HepG2 (cell line): Measurements from ENCODE around the gene SPNS3. TPM values are rescaled to one million over a fixed set of nuclear protein-coding genes. Genes with fewer than 3 reads are reported as not detected.

Experiments used
- ATAC-seq: fragments of 200-7000 bp; cut with Tn5 transposase; 3 replicates; pipeline ENCODE4 v1.9.1; 2020; ENCODE audit warnings: mild to moderate bottlenecking, moderate library complexity
- BruUV-seq: library from RNA; stranded (reverse); fragments of 400-500 nt; replicated peaks from 2 replicates; lab custom pipeline; 2021; lab: Mats Ljungman, UMichigan
- CTCF ChIA-PET: fragments of 300-600 bp; formaldehyde crosslinking; extraction: SDS; loops from one replicate; lab custom pipeline; 2021; ENCODE audit warnings: low total read pairs, inconsistent platforms, low intra/inter-chr PET ratio; lab: Yijun Ruan, JAX
- POLR2A ChIA-PET: fragments of 350-600 bp; sonication (Branson Sonifier 250); formaldehyde crosslinking; loops from one replicate; lab custom pipeline; 2020; ENCODE audit warnings: antibody characterized with exemption, inconsistent platforms; lab: Yijun Ruan, JAX
- DNase-seq: peaks from one replicate; pipeline ENCODE4 v3.0.0-alpha.2; 2015; ENCODE audit warnings: low spot score
- FAIRE-seq: peaks from 3 replicates; lab custom pipeline; 2011; peaks lifted over from hg19 to GRCh38; lab: Jason Lieb, UNC
- H2AFZ ChIP-seq: one replicate; pipeline ENCODE4 v1.6.1; 2011; ENCODE audit warnings: low read length, inconsistent platforms
- H3K27ac ChIP-seq: fragments of 300-600 bp; 3 replicates; pipeline ENCODE4 v1.8.0; 2011; ENCODE audit warnings: mixed run types, mild to moderate bottlenecking, mixed read lengths, low read length, inconsistent platforms; ENCODE audit not compliant: insufficient read depth; ENCODE audit errors: extremely low read length
- H3K27me3 ChIP-seq, 2 experiments: fragments of 200-600 bp in 1 of 2; 2 replicates in 1 of 2; 3 replicates in 1 of 2; pipeline versions ENCODE4 v1.6.0 to v1.8.0; 2011; ENCODE audit warnings: low read length in 2 of 2, mild to moderate bottlenecking in 2 of 2, moderate library complexity in 2 of 2, inconsistent platforms in 1 of 2; ENCODE audit not compliant: insufficient read depth in 2 of 2, control insufficient read depth in 1 of 2
- H3K36me3 ChIP-seq, 2 experiments: fragments of 200-600 bp in 1 of 2; replicated peaks in 1 of 2; 2 replicates in 1 of 2; 3 replicates in 1 of 2; pipeline versions ENCODE4 v1.5.1 to v1.8.0; 2011; ENCODE audit warnings: low read length in 2 of 2, inconsistent platforms in 1 of 2; ENCODE audit not compliant: insufficient read depth in 2 of 2, control insufficient read depth in 1 of 2
- H3K4me1 ChIP-seq: 2 replicates; pipeline ENCODE4 v1.5.1; 2012; ENCODE audit warnings: low read length, inconsistent platforms; ENCODE audit not compliant: insufficient read depth
- H3K4me2 ChIP-seq: 2 replicates; pipeline ENCODE4 v1.6.0; 2011; ENCODE audit warnings: low read depth, low read length, inconsistent platforms
- H3K4me3 ChIP-seq, 3 experiments: fragments of 200-600 bp in 1 of 3; sonication (generic), shearing (Covaris generic) in 1 of 3; replicated peaks in 1 of 3; 2 replicates each; pipeline ENCODE4 v1.5.1; 2011 to 2016; ENCODE audit warnings: low read length in 3 of 3, inconsistent platforms in 2 of 3, low read depth in 2 of 3, mild to moderate bottlenecking in 2 of 3, control low read depth in 1 of 3, mixed read lengths in 1 of 3; ENCODE audit not compliant: insufficient read depth in 1 of 3
- H3K79me2 ChIP-seq: one replicate; pipeline ENCODE4 v1.6.1; 2011; ENCODE audit warnings: low read length, inconsistent platforms; ENCODE audit not compliant: insufficient read depth
- H3K9ac ChIP-seq: 2 replicates; pipeline ENCODE4 v1.6.0; 2011; ENCODE audit warnings: mild to moderate bottlenecking, low read depth, low read length, inconsistent platforms; ENCODE audit not compliant: insufficient read depth
- H3K9me3 ChIP-seq: 2 replicates; pipeline ENCODE4 v1.5.1; 2012; ENCODE audit warnings: mild to moderate bottlenecking, low read length
- H4K20me1 ChIP-seq: 2 replicates; pipeline ENCODE4 v1.6.0; 2011; ENCODE audit warnings: inconsistent platforms, mild to moderate bottlenecking, low read length, moderate library complexity; ENCODE audit not compliant: insufficient read depth
- ARID2 ChIP-seq: sonication (generic); formaldehyde crosslinking; IDR thresholded peaks from 2 replicates; pipeline ENCODE4 v1.8.1; 2022; ENCODE audit warnings: mild to moderate bottlenecking, missing genetic modification reagents, borderline replicate concordance
- NR2F1 ChIP-seq, 2 experiments: fragments of 450-650 bp in 1 of 2; formaldehyde crosslinking in 1 of 2; IDR thresholded peaks; 2 replicates each; pipeline versions ENCODE4 v1.5.0 to v1.6.1; 2016 to 2020; ENCODE audit warnings: mild to moderate bottlenecking in 1 of 2, missing compliant biosample characterization in 1 of 2, missing genetic modification reagents in 1 of 2, moderate library complexity in 1 of 2
- PPARG ChIP-seq: conservative IDR thresholded peaks from 2 replicates; pipeline ENCODE4 v1.6.1; 2016; ENCODE audit warnings: missing biosample characterization, missing genetic modification reagents
- REL ChIP-seq: sonication (generic); formaldehyde crosslinking; conservative IDR thresholded peaks from 2 replicates; pipeline ENCODE4 v1.8.0; 2022; ENCODE audit warnings: mild to moderate bottlenecking, missing genetic modification reagents, moderate library complexity
- SALL1 ChIP-seq: sonication (generic); formaldehyde crosslinking; IDR thresholded peaks from 2 replicates; pipeline ENCODE4 v1.8.0; 2022; ENCODE audit warnings: mild to moderate bottlenecking, missing genetic modification reagents
- SKI ChIP-seq: fragments of 450-650 bp; IDR thresholded peaks from one replicate; pipeline ENCODE4 v1.6.1; 2018; ENCODE audit warnings: mild to moderate bottlenecking; ENCODE audit not compliant: partially characterized antibody
- SMARCE1 ChIP-seq: fragments of 450-650 bp; IDR thresholded peaks from 2 replicates; pipeline ENCODE4 v1.6.1; 2017; ENCODE audit warnings: borderline replicate concordance
- TEAD3 ChIP-seq: optimal IDR thresholded peaks from 2 replicates; pipeline ENCODE3; 2016; ENCODE audit warnings: borderline replicate concordance
- ZMAT3 ChIP-seq: sonication (generic); formaldehyde crosslinking; conservative IDR thresholded peaks from 2 replicates; pipeline ENCODE4 v1.7.0; 2021; ENCODE audit warnings: missing genetic modification reagents
- ZNF124 ChIP-seq: sonication (generic); formaldehyde crosslinking; IDR thresholded peaks from 2 replicates; pipeline ENCODE4 v1.4.0; 2020; ENCODE audit warnings: missing genetic modification reagents
- ZNF451 ChIP-seq: sonication (generic); formaldehyde crosslinking; IDR thresholded peaks from 2 replicates; pipeline ENCODE4 v1.5.0; 2020; ENCODE audit warnings: mild to moderate bottlenecking, missing genetic modification reagents
- ZNF552 ChIP-seq: sonication (generic); formaldehyde crosslinking; IDR thresholded peaks from 2 replicates; pipeline ENCODE4 v1.9.0; 2022; ENCODE audit warnings: missing genetic modification reagents, mild to moderate bottlenecking, borderline replicate concordance
- ZNF557 ChIP-seq: sonication (generic); formaldehyde crosslinking; IDR thresholded peaks from 2 replicates; pipeline ENCODE4 v1.4.0; 2020; ENCODE audit warnings: missing genetic modification reagents
- ZNF644 ChIP-seq: IDR thresholded peaks from 2 replicates; pipeline ENCODE4 v1.6.1; 2016; ENCODE audit warnings: low read depth
- ZSCAN20 ChIP-seq: sonication (generic); formaldehyde crosslinking; IDR thresholded peaks from 2 replicates; pipeline ENCODE4 v1.4.0; 2020; ENCODE audit warnings: missing genetic modification reagents, mild to moderate bottlenecking, borderline replicate concordance
- WGBS: methylation state at CpG from one replicate; pipeline ENCODE4 v1.1.6; 2017; ENCODE audit warnings: low lambda C conversion rate; 5-methylcytosine and 5-hydroxymethylcytosine counted together
- in situ Hi-C: cut with HindIII; loops from 2 replicates; pipeline ENCODE4 v1.10.0; 2017; ENCODE audit warnings: low pct_unique_long_range_greater_than_20kb; ENCODE audit not compliant: extremely low pct_ligation_motif_present
- intact Hi-C: fragments of 100-400 bp; cut with micrococcal nuclease; formaldehyde crosslinking; loops from one replicate; pipeline ENCODE4 v1.10.0; 2022; ENCODE audit not compliant: unreplicated experiment
- polyA plus RNA-seq, 8 experiments: library from polyadenylated mRNA; depleted of rRNA in 3 of 8; stranded (reverse) in 7 of 8; unstranded in 1 of 8; fragments of >200 nt; fragmentation: Illumina TruSeq in 4 of 8; extraction: Trizol in 4 of 8; gene quantifications; 2 replicates each; pipeline versions ENCODE4 v1.2.1 to v1.2.3, GENCODE V29; 2011 to 2016; ENCODE audit warnings: low read depth in 4 of 8, missing spikeins in 1 of 8, mixed read lengths in 1 of 8; ENCODE audit not compliant: insufficient read depth in 1 of 8
- total RNA-seq, 5 experiments: library from RNA; depleted of rRNA; stranded (reverse); fragments of >200 nt; fragmentation: Illumina TruSeq; extraction: Trizol; gene quantifications; 2 replicates each; pipeline ENCODE4 v1.2.3, GENCODE V29; 2016; ENCODE audit warnings: low read depth in 1 of 5
- TF ChIP-seq, protein P1 (sequence below): sonication (generic); formaldehyde crosslinking; IDR thresholded peaks from 2 replicates; pipeline ENCODE4 v1.4.0; 2020; ENCODE audit warnings: missing genetic modification reagents

SPNS3 gene
- total and polyA plus RNA-seq, 2 of the 13 experiments (the other 11 are each of a cell fraction or from before 2014, with no cell fraction given), result not detected

DNA sequence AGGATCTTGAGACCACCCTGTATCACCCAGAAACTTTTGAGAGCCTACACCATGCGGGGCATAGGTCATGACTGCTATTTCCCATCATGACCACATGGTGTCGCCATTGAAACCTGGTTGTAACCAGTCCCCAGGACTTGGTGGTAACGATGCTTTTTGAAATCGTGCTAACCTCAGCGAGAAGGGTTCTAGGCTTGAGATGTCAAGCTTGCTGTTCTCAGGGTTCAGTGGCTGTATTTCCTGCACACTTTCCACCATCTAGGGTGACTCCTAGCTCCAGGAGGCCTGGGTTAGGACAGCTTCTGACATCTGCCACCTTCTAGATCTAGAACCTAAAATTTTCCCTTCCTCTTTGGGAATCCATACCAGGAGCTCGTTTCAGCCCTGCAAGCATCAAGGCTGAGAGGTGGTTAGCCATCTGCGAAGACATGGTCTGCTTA, 13.0 kb upstream of the SPNS3 start (continued):
- TF ChIP-seq ZSCAN20 (CRISPR knock-in tag) (no peak), ZNF557 (0 out of 2 replicates have a peak, but pooled peaks have one; percentile 30), SKI (no peak), NR2F1 (CRISPR knock-in tag; IDR thresholded peaks at IDR 0.05) (peak; percentile 40 to 48; a peak in 2 of 4 replicates), ZNF124 (CRISPR knock-in tag) (0 out of 2 replicates have a peak, but pooled peaks have one; percentile 36), TEAD3 (CRISPR knock-in tag) (peak; percentile 10), SALL1 (peak; percentile 35; the same call in 1 of the 2 replicates), PPARG (CRISPR knock-in tag) (peak; percentile 100)

DNA sequence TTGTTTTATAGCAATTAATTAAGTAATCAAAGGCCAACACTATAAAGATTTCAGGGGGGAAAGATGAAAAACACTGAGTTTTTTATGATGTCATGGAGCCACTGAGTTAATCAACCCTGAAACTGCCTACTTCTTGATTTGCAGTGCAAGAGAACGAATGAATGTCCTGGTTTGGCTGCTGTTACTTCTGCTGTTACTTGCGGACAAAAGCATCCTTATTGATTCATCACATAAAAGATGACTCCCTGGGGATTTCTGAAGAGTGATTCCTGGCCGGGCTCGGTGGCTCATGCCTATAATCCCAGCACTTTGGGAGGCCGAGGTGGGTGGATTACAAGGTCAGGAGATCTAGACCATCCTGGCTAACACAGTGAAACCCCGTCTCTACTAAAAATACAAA, 10.9 kb upstream of the SPNS3 start:
- Histone ChIP-seq H2AFZ (no peak overlapping the region), H3K79me2 (no peaks in the 10 kb centered on the region), H4K20me1 (no peaks in the 10 kb centered on the region), H3K4me2 (no peak overlapping the region), H3K9me3 (no peaks in the 10 kb centered on the region), H3K36me3 (no peaks in the 10 kb centered on the region), H3K4me1 (no peaks in the 10 kb centered on the region), H3K4me3 (no peak overlapping the region), H3K27ac (no peak overlapping the region), H3K27me3 (no peaks in the 10 kb centered on the region), H3K9ac (no peak overlapping the region)
- WGBS, result 64% methylated on average over 4 of the region's 6 CpGs
- CTCF ChIA-PET, result no interaction called here
- intact Hi-C loops (loop anchor here (5.0 kb wide), 1 partner anchor 109 kb away; no protein-coding TSS in a partner anchor), in situ Hi-C loops (loop anchor here (5.0 kb wide), 1 partner anchor 89 kb away; no protein-coding TSS in a partner anchor)
- FAIRE-seq, result no peak
- ATAC-seq, result no peak
- POLR2A ChIA-PET, result no interaction called here
- no peak for DNase-seq
- no peak for TF ChIP-seq SMARCE1
- no peak for TF ChIP-seq ZNF552 (CRISPR knock-in tag)
- TF ChIP-seq ZNF451, result no peak
- TF ChIP-seq, protein P1, sequence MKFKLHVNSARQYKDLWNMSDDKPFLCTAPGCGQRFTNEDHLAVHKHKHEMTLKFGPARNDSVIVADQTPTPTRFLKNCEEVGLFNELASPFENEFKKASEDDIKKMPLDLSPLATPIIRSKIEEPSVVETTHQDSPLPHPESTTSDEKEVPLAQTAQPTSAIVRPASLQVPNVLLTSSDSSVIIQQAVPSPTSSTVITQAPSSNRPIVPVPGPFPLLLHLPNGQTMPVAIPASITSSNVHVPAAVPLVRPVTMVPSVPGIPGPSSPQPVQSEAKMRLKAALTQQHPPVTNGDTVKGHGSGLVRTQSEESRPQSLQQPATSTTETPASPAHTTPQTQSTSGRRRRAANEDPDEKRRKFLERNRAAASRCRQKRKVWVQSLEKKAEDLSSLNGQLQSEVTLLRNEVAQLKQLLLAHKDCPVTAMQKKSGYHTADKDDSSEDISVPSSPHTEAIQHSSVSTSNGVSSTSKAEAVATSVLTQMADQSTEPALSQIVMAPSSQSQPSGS, result no peak
- no peak for TF ChIP-seq ZNF644 (CRISPR knock-in tag)
- no peak for TF ChIP-seq ARID2 (CRISPR knock-in tag)
- TF ChIP-seq ZMAT3 (CRISPR knock-in tag), result no peak
- no peak for TF ChIP-seq NR2F1 (CRISPR knock-in tag; IDR thresholded peaks at IDR 0.05)
- no peak for TF ChIP-seq REL (CRISPR knock-in tag)
- BruUV-seq, result no TSS peak
